Activated gamma-delta T cell (primary cell): ENCODE results near the gene LARP6.

Source experiments
- DNase-seq: peaks from one replicate; lab custom pipeline; 2025; lab: John Stamatoyannopoulos, UW

LARP6 gene

GRCh38 chr15:70796516-70797310 lies 57.2 kb downstream of the LARP6 start:
- DNase-seq = no peak

- DNase-seq = no peak
Measured at GRCh38 chr15:70795311-70795665, 58.7 kb downstream of the LARP6 start.

- no peak for DNase-seq
Measured at GRCh38 chr15:70794596-70795310, 59.2 kb downstream of the LARP6 start.

GRCh38 chr15:70793694-70794093 lies 60.3 kb downstream of the LARP6 start:
- no peak for DNase-seq

- no peak for DNase-seq
Measured at GRCh38 chr15:70792171-70792573, 61.8 kb downstream of the LARP6 start.

GRCh38 chr15:70791259-70791658 lies 62.7 kb downstream of the LARP6 start:
- no peak for DNase-seq

- DNase-seq = no peak
Measured at GRCh38 chr15:70789213-70789612, 64.7 kb downstream of the LARP6 start.

- DNase-seq = no peak
Measured at GRCh38 chr15:70788114-70789049, 65.6 kb downstream of the LARP6 start.

GRCh38 chr15:70786996-70787395 lies 67.0 kb downstream of the LARP6 start:
- DNase-seq = no peak

GRCh38 chr15:70783610-70784022 lies 70.3 kb downstream of the LARP6 start:
- DNase-seq = no peak

GRCh38 chr15:70783041-70783440 lies 70.9 kb downstream of the LARP6 start:
- no peak for DNase-seq

GRCh38 chr15:70781236-70781635 lies 72.7 kb downstream of the LARP6 start:
- no peak for DNase-seq
